D341Med (cell line): Measurements from ENCODE around the gene ARL13A.
"Not testable (repeated sequence)": the region's sequence is repeated elsewhere in the genome, so short reads cannot be mapped to it uniquely, and the experiment has no call there.

Experiments used
- DNase-seq: peaks from one replicate; pipeline ENCODE4 v3.0.0; 2012; ENCODE audit warnings: low spot score

Gene ARL13A

GRCh38 chrX:100990139-100990538 is 20.6 kb downstream of the ARL13A start:
- no peak for DNase-seq

DNA sequence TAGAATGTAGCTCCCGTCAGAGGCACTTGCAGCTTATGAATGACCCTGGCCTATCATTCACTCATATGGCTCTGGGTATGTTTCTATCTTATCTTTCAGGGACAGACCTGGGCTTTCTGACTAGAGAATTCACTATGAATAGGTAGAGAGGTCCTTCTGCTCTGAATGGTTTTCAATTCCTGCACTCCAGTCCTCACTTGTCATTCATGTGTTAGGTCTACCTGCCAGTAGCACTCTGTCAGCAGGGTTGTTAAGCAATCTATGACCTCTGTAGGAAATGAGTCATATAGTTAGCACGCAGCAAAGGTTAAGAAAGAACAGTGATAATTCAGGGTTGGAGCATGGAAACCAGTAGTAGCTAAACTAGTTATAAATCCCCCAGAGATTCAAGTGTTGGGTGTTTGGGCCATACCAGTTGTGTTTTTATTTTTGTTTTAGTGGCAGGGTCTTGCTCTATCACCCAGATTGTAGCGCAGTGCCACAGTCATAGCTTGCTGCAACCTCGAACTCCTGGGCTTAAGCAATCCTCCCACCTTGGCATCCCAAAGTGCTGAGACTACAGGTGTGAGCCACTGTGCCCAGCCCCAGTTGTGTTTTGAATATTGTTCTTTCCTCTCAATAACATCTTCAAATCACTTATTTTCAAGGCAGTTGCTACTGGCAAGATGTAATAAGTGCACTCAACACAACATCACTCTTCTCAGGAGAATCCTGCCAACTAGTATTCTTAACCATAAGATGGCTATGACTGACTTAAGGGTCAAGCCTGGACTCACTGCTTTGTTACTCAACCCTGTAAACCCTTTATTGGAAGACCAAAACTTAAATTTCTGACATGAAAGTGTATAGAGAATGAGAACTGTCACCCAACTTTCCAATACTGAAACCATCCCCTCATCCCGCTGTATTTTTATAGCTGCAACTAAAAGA is 25.1 kb downstream of the ARL13A start:
- DNase-seq: no peak

- no peak for DNase-seq
Observed at GRCh38 chrX:100995469-100995868, 26.0 kb downstream of the ARL13A start.

DNA sequence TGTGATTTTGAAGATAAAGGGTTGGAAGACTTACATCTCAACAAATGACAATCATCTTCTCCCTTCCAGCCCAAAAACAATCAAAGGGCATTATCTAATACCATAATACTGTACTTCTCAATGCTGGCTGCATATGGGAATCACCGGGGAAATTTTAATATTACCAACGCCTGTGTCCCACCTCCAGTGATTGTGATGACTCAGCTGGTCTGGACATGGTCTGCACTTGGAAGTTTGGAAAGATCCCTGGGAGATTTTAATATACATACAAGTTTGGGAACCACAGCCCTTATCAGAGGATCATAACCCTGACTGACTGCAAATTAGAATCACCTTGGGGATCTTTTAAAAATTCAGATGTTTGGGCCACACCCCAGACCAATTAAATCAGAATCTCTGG is 29.9 kb downstream of the ARL13A start:
- no peak for DNase-seq

- DNase-seq: no peak
Observed at GRCh38 chrX:101009090-101009489, 39.6 kb downstream of the ARL13A start.

DNA sequence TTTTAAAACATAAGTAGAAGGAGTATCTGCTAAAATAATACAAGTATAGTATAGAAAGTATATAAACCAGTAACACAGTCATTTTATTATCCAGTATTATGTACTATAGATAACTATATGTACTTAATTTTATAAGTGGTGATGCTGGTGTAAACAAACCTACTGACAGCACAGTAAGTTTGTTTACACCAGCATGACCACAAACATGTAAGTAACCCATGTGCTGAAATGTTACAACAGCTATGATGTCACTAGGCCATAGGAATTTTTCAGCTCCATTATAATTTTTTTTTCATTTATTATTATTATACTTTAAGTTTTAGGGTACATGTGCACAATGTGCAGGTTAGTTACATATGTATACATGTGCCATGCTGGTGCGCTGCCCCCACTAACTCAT is 42.5 kb downstream of the ARL13A start:
- not testable (repeated sequence) for DNase-seq

DNA sequence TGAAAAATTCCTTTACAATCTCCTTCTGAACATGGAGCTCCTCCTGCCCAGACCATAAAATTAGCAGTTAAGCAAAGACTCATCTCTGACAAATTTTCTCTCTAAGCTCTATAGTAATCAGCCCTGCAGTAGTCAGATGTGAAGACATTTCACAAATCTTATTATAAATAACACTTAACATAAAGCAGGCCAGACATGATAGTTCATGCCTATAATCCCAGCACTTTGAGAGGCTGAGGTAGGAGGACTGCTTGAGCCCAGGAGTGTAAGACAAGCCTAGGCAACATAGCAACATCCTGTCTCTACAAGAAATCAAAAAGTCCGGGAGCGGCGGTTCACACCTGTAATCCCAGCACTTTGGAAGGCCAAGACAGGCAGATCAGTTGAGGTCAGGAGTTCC is 52.5 kb downstream of the ARL13A start:
- no peak for DNase-seq

DNA sequence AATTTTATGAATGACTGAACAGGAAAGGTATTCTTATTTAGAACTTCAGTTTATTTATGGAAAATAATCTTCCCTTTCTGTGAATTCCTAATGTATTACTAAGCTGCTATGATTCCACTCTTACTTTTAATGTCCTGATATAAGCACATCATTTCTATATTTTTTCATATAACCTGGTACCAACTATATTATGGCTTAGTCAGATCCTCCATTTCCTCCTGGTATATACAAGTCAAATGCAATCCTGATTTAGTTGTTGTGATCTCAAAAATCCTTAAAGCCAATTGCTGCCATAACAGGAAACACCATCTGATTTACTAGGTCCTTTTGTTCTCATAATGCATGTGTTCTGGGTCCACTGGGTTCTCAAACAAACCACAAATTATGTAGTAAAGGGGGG is 55.6 kb downstream of the ARL13A start:
- no peak for DNase-seq

GRCh38 chrX:101028562-101028961 is 59.1 kb downstream of the ARL13A start:
- no peak for DNase-seq

GRCh38 chrX:101029665-101030064 is 60.2 kb downstream of the ARL13A start:
- no peak for DNase-seq

DNA sequence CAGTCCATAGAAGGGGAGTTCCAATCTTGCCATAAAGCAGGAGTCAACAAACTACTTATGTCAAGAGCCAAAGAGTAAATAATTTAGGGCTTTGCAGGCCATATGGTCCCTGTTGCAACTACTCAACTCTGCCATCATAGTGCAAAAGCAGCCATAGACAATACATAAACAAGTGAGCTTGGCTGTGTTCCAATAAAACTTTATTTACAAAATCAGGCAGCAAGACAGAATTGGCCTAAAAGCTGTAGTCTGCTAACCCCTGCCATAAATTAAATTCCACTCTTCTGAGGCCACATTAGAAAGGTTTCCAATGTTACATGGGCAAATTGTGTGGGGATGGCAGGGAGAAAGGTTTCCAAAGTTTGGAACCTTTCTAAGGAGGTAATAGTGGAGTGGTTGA is 67.7 kb downstream of the ARL13A start:
- DNase-seq: no peak

- DNase-seq: no peak
Observed at GRCh38 chrX:101040197-101040596, 70.7 kb downstream of the ARL13A start.
